OCI-LY3 (cell line): ENCODE measurements around the gene ABL2.

Source experiments
- EZH2phosphoT487 ChIP-seq: fragments of 200-600 bp; shearing (Covaris generic); IDR thresholded peaks from 2 replicates; pipeline ENCODE4 v1.6.1; 2018; ENCODE audit warnings: antibody characterized with exemption, mixed run types, low read depth
- TF ChIP-seq, protein P1 (sequence below): fragments of 200-600, 300-600 bp; sonication (generic); IDR thresholded peaks from 2 replicates; pipeline ENCODE4 v1.5.1; 2014; ENCODE audit warnings: antibody characterized with exemption, low read length, low read depth

DNA sequence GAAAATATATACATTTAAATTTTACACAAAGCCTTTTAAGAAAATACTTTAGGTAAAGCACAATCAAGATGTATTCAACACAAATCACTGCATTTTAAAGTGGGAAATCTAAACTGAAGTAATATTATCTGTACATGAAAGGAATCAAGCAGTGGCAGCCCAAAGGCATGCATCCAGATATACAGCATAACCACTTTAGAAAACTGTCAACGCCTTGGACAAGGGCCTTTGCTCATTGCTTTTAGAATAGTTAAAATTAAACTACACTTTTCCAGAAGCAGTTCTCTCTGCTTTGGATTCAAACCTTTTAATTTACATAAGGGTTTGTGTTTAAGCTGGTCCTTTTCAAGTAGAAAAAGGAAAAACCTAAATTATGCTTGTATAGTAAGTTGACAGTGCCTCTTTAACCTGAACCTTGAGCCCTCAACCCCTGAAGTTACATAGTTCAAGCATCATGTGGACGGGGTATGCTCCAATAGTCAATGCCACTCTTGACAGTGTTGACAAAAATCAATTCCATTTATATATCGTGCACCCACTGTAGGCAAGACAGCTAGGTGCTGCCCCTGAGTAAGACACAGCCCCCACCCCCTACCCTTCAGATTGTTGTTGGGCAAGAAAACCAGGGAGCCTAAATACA lies 124.7 kb downstream of the ABL2 start:
- TF ChIP-seq, protein P1, sequence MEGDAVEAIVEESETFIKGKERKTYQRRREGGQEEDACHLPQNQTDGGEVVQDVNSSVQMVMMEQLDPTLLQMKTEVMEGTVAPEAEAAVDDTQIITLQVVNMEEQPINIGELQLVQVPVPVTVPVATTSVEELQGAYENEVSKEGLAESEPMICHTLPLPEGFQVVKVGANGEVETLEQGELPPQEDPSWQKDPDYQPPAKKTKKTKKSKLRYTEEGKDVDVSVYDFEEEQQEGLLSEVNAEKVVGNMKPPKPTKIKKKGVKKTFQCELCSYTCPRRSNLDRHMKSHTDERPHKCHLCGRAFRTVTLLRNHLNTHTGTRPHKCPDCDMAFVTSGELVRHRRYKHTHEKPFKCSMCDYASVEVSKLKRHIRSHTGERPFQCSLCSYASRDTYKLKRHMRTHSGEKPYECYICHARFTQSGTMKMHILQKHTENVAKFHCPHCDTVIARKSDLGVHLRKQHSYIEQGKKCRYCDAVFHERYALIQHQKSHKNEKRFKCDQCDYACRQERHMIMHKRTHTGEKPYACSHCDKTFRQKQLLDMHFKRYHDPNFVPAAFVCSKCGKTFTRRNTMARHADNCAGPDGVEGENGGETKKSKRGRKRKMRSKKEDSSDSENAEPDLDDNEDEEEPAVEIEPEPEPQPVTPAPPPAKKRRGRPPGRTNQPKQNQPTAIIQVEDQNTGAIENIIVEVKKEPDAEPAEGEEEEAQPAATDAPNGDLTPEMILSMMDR, result no peak
- TF ChIP-seq EZH2phosphoT487, result no peak
